ENCODE measurements around the gene CHN1.

- TF ChIP-seq POLR2AphosphoS5 (IDR thresholded peaks at IDR 0.05; ENCODE audit: low read depth, low read length) (no peak), POLR2A (IDR thresholded peaks at IDR 0.05; ENCODE audit: low read depth, low read length) (no peak)
These were observed 234.0 kb downstream of the CHN1 start for GRCh38 chr2:174771136-174771535.

Measured in GM12891 (cell line).